HG03196 (cell line): Measurements from ENCODE around the gene GALNT17.

Source experiments
- ATAC-seq: cut with Tn5 transposase; IDR thresholded peaks from one replicate; pipeline ENCODE4 v1.9.1; 2021; ENCODE audit not compliant: unreplicated experiment

Gene GALNT17

GRCh38 chr7:71132127-71132376 lies at the start of gene GALNT17:
Gene GALNT17 (plus strand): TSS chr7:71132144.
- no peak for ATAC-seq

GRCh38 chr7:71095266-71095860 lies 36.6 kb upstream of the GALNT17 start:
- ATAC-seq, result no peak

GRCh38 chr7:71096351-71096750 lies 35.6 kb upstream of the GALNT17 start:
- no peak for ATAC-seq

- no peak for ATAC-seq
Measured at GRCh38 chr7:71106226-71106625, 25.7 kb upstream of the GALNT17 start.

GRCh38 chr7:71112436-71112835 lies 19.5 kb upstream of the GALNT17 start:
- no peak for ATAC-seq

GRCh38 chr7:71120096-71120495 lies 11.8 kb upstream of the GALNT17 start:
- no peak for ATAC-seq

- ATAC-seq, result no peak
Measured at GRCh38 chr7:71129126-71129525, 2.8 kb upstream of the GALNT17 start.

GRCh38 chr7:71130031-71130679 lies 1.8 kb upstream of the GALNT17 start:
- ATAC-seq, result no peak

GRCh38 chr7:71131256-71132126 lies 453 bp upstream of the GALNT17 start:
- no peak for ATAC-seq

GRCh38 chr7:71132377-71133231 lies 660 bp downstream of the GALNT17 start:
- ATAC-seq, result no peak

- no peak for ATAC-seq
Measured at GRCh38 chr7:71133232-71133622, 1.3 kb downstream of the GALNT17 start.

- ATAC-seq, result no peak
Measured at GRCh38 chr7:71133856-71134255, 1.9 kb downstream of the GALNT17 start.

GRCh38 chr7:71135116-71135515 lies 3.2 kb downstream of the GALNT17 start:
- ATAC-seq, result no peak

- ATAC-seq, result no peak
Measured at GRCh38 chr7:71135663-71136062, 3.7 kb downstream of the GALNT17 start.

- ATAC-seq, result no peak
Measured at GRCh38 chr7:71137479-71137878, 5.5 kb downstream of the GALNT17 start.

- no peak for ATAC-seq
Measured at GRCh38 chr7:71140264-71140663, 8.3 kb downstream of the GALNT17 start.

GRCh38 chr7:71144963-71145362 lies 13.0 kb downstream of the GALNT17 start:
- no peak for ATAC-seq

GRCh38 chr7:71145906-71146901 lies 14.3 kb downstream of the GALNT17 start:
- ATAC-seq, result no peak

GRCh38 chr7:71148098-71148497 lies 16.2 kb downstream of the GALNT17 start:
- no peak for ATAC-seq

- no peak for ATAC-seq
Measured at GRCh38 chr7:71155236-71155635, 23.3 kb downstream of the GALNT17 start.
